Spleen (tissue), 7 donors: ENCODE measurements around the gene MAGI2.

Experiments used
- POLR2A ChIP-seq, 3 donors: fragments of 450-650 bp; IDR thresholded peaks; one replicate each; pipeline ENCODE4 v1.5.1; 2017; ENCODE audit warnings: antibody characterized with exemption in 3 of 3, mild to moderate bottlenecking in 1 of 3
- POLR2AphosphoS5 ChIP-seq, 3 donors: sonication (generic); formaldehyde crosslinking; IDR thresholded peaks; one replicate each; pipeline ENCODE4 v1.5.1; 2017; ENCODE audit warnings: antibody characterized with exemption in 3 of 3
- TF ChIP-seq, protein P1 (sequence below), 11 experiments: fragments of 200-600 bp in 7 of 11; fragments of 450-650 bp in 4 of 11; sonication (generic) in 4 of 11; IDR thresholded peaks in 8 of 11; conservative IDR thresholded peaks in 3 of 11; 1 replicate in 7 of 11; 2 replicates in 4 of 11; pipeline versions ENCODE4 v1.4.0 to v1.8.0; 2016 to 2021; ENCODE audit warnings: antibody characterized with exemption in 11 of 11, inconsistent platforms in 4 of 11, mild to moderate bottlenecking in 1 of 11
- donor health status: DM: no; HTN: no; CAD: no; lungs with moderate emphysema.
- donor health status: DM: no; HTN: no; CAD: no.
- donor health status: DM: no; HTN: no; CAD: no.

DNA sequence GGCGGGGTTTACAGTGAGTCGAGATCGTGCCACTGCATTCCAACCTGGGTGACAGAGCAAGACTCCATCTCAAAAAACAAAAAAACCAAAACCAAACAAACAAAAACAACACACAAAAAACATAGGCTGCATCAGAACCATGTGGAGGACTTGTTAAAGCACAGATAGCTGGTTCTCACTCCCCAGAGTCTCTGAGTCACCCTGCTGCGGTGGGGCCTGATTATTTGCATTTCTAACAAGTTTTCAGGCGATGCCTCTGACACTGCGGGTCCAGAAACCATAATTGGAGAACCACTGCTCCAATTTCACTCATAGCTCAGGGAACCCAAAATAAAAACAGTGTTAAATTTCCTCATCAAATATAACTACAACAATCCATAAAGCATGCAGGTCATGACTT is 816.7 kb downstream of the MAGI2 start:
- TF ChIP-seq, protein P1, sequence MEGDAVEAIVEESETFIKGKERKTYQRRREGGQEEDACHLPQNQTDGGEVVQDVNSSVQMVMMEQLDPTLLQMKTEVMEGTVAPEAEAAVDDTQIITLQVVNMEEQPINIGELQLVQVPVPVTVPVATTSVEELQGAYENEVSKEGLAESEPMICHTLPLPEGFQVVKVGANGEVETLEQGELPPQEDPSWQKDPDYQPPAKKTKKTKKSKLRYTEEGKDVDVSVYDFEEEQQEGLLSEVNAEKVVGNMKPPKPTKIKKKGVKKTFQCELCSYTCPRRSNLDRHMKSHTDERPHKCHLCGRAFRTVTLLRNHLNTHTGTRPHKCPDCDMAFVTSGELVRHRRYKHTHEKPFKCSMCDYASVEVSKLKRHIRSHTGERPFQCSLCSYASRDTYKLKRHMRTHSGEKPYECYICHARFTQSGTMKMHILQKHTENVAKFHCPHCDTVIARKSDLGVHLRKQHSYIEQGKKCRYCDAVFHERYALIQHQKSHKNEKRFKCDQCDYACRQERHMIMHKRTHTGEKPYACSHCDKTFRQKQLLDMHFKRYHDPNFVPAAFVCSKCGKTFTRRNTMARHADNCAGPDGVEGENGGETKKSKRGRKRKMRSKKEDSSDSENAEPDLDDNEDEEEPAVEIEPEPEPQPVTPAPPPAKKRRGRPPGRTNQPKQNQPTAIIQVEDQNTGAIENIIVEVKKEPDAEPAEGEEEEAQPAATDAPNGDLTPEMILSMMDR (IDR thresholded peaks at IDR 0.05 in 8 of 11, conservative IDR thresholded peaks at IDR 0.05 in 3 of 11): no peak
- TF ChIP-seq POLR2A (IDR thresholded peaks at IDR 0.05) (no peak), POLR2AphosphoS5 (IDR thresholded peaks at IDR 0.05) (no peak)
